BE2C (cell line): Measurements from ENCODE around the gene ARV1. TPM values are rescaled to one million over a fixed set of nuclear protein-coding genes. Genes with fewer than 3 reads are reported as not detected.

Source experiments
- DNase-seq: peaks from one replicate; pipeline ENCODE4 v3.0.0-alpha.2; 2020
- H3K27me3 ChIP-seq: fragments of 250-450 bp; sonication (Bioruptor Pico); 2 replicates; pipeline ENCODE4 v1.5.1; 2020; ENCODE audit warnings: mild to moderate bottlenecking
- H3K36me3 ChIP-seq: fragments of 250-450 bp; sonication (Bioruptor Pico); 2 replicates; pipeline ENCODE4 v1.5.1; 2020; ENCODE audit warnings: mild to moderate bottlenecking
- H3K4me1 ChIP-seq: fragments of 250-450 bp; sonication (Bioruptor Pico); 2 replicates; pipeline ENCODE4 v1.5.1; 2020
- H3K4me3 ChIP-seq: 2 replicates; pipeline ENCODE4 v1.5.1; 2011; ENCODE audit warnings: low read depth, low read length
- H3K9me3 ChIP-seq: fragments of 250-450 bp; sonication (Bioruptor Pico); 2 replicates; pipeline ENCODE4 v1.5.1; 2020
- polyA plus RNA-seq: library from polyadenylated mRNA; unstranded; fragments of >200 nt; gene quantifications from one replicate; pipeline ENCODE4 v1.2.1, GENCODE V29; 2012; ENCODE audit warnings: low read depth, missing spikeins; ENCODE audit not compliant: insufficient read length, insufficient read depth
- TF ChIP-seq, protein P1 (sequence below): IDR thresholded peaks from 2 replicates; pipeline ENCODE4 v1.5.1; 2012; ENCODE audit warnings: mild to moderate bottlenecking, low read depth, low read length

Gene ARV1
- 28.7 TPM for polyA plus RNA-seq

DNA sequence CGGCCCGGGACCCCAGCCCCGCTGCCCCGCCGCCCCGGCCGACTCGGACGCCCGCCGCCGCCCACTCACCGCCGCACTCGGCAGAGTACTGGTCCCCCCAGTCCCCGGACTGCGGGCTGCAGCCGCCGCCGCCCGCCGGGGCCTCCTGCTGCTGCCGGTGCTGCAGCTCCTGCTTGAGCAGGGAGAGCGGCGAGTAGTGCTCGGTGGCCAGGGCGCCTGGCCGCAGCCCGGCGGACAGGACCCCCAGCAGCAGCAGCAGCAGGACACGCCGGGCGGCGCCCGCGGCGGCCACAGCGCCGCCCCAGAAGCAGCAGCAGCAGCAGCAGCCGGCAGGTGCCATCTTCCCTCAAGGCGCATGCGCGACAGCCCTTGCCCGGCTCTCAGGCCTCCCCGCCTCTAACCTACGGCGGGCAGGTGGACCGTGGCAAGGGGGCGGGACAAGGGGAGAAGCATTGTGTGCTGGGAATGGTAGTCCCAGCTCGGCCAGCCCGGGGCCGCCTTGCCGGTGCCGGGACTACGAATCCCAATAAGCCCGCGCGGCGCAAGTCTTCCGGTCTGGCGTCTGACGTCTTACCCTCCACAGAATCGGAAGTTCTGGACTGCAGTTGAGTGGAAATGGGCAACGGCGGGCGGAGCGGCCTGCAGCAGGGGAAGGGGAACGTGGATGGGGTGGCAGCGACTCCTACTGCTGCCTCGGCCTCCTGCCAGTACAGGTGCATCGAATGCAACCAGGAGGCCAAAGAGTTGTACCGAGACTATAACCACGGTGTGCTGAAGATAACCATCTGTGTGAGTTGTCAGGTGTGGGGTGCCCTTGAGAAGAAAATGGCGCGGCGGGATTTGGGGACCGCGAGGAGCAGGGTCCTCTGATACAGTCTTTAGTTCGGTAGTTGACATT is at the start of gene ARV1, which contains the start of gene TTC13:
TSS of gene ARV1 (plus strand) at position 604 of the 898 bp plus-strand sequence. CDS start at position 616, 12 bp downstream.
TSS of gene TTC13 (minus strand) at position 371 of the 898 bp plus-strand sequence. CDS start at position 340, 31 bp downstream.
- peak; percentile 100 for DNase-seq
- TF ChIP-seq, protein P1, sequence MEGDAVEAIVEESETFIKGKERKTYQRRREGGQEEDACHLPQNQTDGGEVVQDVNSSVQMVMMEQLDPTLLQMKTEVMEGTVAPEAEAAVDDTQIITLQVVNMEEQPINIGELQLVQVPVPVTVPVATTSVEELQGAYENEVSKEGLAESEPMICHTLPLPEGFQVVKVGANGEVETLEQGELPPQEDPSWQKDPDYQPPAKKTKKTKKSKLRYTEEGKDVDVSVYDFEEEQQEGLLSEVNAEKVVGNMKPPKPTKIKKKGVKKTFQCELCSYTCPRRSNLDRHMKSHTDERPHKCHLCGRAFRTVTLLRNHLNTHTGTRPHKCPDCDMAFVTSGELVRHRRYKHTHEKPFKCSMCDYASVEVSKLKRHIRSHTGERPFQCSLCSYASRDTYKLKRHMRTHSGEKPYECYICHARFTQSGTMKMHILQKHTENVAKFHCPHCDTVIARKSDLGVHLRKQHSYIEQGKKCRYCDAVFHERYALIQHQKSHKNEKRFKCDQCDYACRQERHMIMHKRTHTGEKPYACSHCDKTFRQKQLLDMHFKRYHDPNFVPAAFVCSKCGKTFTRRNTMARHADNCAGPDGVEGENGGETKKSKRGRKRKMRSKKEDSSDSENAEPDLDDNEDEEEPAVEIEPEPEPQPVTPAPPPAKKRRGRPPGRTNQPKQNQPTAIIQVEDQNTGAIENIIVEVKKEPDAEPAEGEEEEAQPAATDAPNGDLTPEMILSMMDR: peak; percentile 52
- H3K9me3 ChIP-seq: no peaks in the 10 kb centered on the region
- H3K27me3 ChIP-seq: no peaks in the 10 kb centered on the region
- no peaks in the 10 kb centered on the region for H3K36me3 ChIP-seq
- no peaks in the 10 kb centered on the region for H3K4me1 ChIP-seq
- peak within 1 kb of the TSS; percentile 89 for H3K4me3 ChIP-seq

DNA sequence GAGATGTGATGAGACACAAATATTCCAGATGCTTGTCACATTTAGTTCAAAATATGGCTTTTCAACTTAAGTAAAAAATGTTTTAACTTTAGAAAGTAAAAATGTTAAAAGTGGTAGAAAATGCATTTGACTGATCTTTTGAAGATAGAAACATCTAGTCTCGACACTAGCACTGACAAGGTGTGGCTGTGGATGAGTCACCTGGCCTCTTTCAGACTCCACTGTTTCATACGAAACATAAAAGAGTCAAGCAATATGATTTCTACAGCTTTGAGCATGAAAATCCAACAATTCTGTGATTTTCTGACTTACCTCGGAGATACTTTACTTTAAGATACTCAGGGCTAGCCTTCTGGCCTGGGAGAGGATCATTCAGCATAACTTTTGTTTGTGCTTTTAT is 47.9 kb upstream of the ARV1 start:
- Histone ChIP-seq H3K36me3 (peaks cover 20% of the 10 kb centered on the region), H3K27me3 (no peaks in the 10 kb centered on the region), H3K4me1 (no peaks in the 10 kb centered on the region), H3K9me3 (no peaks in the 10 kb centered on the region), H3K4me3 (no peak overlapping the region)
- DNase-seq: no peak
- TF ChIP-seq, protein P1: no peak

DNA sequence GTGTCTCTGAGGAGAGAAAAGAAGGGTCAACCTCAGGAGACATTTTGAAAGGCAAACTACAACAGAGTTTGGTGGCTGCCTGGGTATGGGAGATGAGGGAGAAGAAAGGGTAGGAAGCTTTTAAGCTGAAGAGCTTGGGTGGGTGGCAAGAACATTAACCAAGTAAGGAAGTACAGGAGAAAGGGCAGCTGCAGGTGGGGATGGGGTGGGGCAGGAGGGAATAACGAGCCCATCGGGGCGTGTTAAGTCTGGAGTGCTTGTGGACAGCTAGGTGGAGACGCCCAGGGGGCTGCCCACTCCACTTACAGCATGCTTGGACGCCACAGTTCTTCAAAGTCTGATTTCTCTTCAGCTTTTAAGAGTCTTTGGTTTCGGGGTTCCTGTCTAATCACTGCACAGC is 43.0 kb upstream of the ARV1 start:
- H3K36me3 ChIP-seq: peaks cover 2% of the 10 kb centered on the region; the same call in 1 of the 2 replicates
- H3K4me1 ChIP-seq: no peaks in the 10 kb centered on the region
- TF ChIP-seq, protein P1: no peak
- H3K9me3 ChIP-seq: no peaks in the 10 kb centered on the region
- no peak for DNase-seq
- no peak overlapping the region for H3K4me3 ChIP-seq
- no peaks in the 10 kb centered on the region for H3K27me3 ChIP-seq

DNA sequence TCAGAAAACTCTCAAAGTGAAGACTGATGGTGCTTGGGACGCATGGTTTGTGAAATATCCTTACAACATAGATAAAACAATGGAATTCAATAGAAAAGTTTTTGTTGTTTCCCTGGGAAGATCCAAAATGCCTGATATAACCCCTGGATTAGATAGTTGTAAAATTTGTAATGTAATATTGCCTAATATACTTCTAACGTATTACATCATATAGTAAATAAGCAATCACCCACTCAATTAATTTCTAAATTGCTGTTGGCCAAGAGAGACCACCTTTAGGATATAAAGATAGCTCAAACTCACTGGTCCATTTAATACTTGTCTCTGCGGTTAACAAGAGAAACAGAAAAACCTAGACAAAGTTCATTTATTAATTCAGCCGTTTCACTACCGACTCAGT is 42.4 kb upstream of the ARV1 start:
- TF ChIP-seq, protein P1: no peak
- no peaks in the 10 kb centered on the region for H3K36me3 ChIP-seq
- no peaks in the 10 kb centered on the region for H3K27me3 ChIP-seq
- no peaks in the 10 kb centered on the region for H3K9me3 ChIP-seq
- no peak for DNase-seq
- no peaks in the 10 kb centered on the region for H3K4me1 ChIP-seq
- H3K4me3 ChIP-seq: no peak overlapping the region

DNA sequence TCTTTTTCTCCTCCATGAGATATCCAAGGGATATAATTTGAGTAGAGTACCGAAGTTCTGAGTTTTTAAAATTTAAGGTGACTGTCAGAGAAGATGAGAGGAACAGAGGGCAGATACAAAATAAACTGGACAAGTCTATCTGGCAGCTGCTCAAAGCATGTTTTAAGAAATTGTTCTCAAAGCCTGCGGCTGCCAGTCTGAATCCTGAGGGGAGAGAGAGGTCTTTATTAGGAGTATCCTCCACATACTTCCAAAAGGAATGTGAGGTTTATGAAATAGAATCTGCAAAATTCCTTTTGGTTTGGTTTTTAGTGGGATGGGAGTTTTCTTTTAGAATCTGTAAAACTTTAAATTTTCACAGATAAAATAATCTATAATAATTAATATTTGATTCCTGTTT is 41.5 kb upstream of the ARV1 start:
- Histone ChIP-seq H3K36me3 (no peaks in the 10 kb centered on the region), H3K4me1 (no peaks in the 10 kb centered on the region), H3K9me3 (no peaks in the 10 kb centered on the region), H3K27me3 (no peaks in the 10 kb centered on the region), H3K4me3 (no peak overlapping the region)
- TF ChIP-seq, protein P1: no peak
- DNase-seq: no peak

DNA sequence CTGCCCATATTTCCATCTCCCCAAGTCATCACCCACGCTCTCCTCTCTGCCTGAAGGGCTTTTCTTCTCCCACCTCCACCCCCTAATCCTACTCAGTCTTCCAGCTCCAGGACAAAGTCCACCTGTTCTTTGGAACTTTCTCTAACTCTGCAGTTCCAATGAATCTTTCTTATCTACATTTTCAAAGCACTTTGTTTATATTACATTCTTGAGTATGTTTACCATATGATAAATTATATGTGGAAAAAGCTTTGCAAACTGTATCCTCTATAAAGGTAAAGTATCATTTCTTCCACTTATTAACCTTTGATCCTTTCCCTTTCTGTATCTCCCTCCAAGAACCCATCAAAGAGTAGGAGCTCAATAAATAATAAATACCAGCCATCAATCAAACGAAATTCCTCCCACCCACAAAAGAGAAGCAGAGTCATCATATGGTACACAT is 39.9 kb upstream of the ARV1 start:
- H3K4me1 ChIP-seq: no peaks in the 10 kb centered on the region
- no peak overlapping the region for H3K4me3 ChIP-seq
- no peaks in the 10 kb centered on the region for H3K27me3 ChIP-seq
- no peaks in the 10 kb centered on the region for H3K9me3 ChIP-seq
- no peak for DNase-seq
- H3K36me3 ChIP-seq: no peaks in the 10 kb centered on the region
- TF ChIP-seq, protein P1: no peak
